HCT116 (cell line): Measurements from ENCODE around the gene SUN5.

Experiments
- CTCF ChIP-seq, 3 experiments: fragments of 200-600 bp in 1 of 3; sonication (generic) in 1 of 3; IDR thresholded peaks in 2 of 3; conservative IDR thresholded peaks in 1 of 3; 2 replicates each; pipeline ENCODE4 v1.5.1; 2012 to 2017; ENCODE audit warnings: low read depth in 2 of 3, low read length in 2 of 3, antibody characterized with exemption in 1 of 3, borderline replicate concordance in 1 of 3, control low read depth in 1 of 3, mild to moderate bottlenecking in 1 of 3, mixed read lengths in 1 of 3, mixed run types in 1 of 3, moderate library complexity in 1 of 3; ENCODE audit not compliant: insufficient read depth in 1 of 3
- EZH2 ChIP-seq: fragments of 200-600 bp; sonication (generic); IDR thresholded peaks from 2 replicates; pipeline ENCODE4 v1.6.1; 2017; ENCODE audit warnings: antibody characterized with exemption, mixed run types
- FOSL1 ChIP-seq: IDR thresholded peaks from 2 replicates; pipeline ENCODE4 v1.6.1; 2012; ENCODE audit warnings: low read depth
- MAX ChIP-seq: IDR thresholded peaks from 2 replicates; pipeline ENCODE4 v1.6.1; 2012
- POLR2A ChIP-seq: IDR thresholded peaks from 2 replicates; pipeline ENCODE4 v1.7.0; 2011; ENCODE audit warnings: borderline replicate concordance; ENCODE audit not compliant: insufficient read depth, insufficient read length; ENCODE audit errors: extremely low read depth
- POLR2AphosphoS5 ChIP-seq: IDR thresholded peaks from 2 replicates; pipeline ENCODE4 v1.6.1; 2011; ENCODE audit warnings: mild to moderate bottlenecking, low read depth, low read length, moderate library complexity
- RAD21 ChIP-seq: IDR thresholded peaks from 2 replicates; pipeline ENCODE4 v1.6.1; 2012; ENCODE audit warnings: low read depth, mild to moderate bottlenecking
- ZFX ChIP-seq: fragments of 450-650 bp; IDR thresholded peaks from 2 replicates; pipeline ENCODE4 v1.6.1; 2017

- no peak for TF ChIP-seq RAD21
- no peak for TF ChIP-seq CTCF (IDR thresholded peaks at IDR 0.05 in 2 of 3, conservative IDR thresholded peaks at IDR 0.05 in 1 of 3; ENCODE audit: borderline replicate concordance in 1 of 3, insufficient read depth in 1 of 3, low read depth in 2 of 3, low read length in 2 of 3)
- no peak for TF ChIP-seq POLR2A
- TF ChIP-seq POLR2AphosphoS5, result no peak
- no peak for TF ChIP-seq EZH2
- TF ChIP-seq MAX, result no peak
- no peak for TF ChIP-seq ZFX
- no peak for TF ChIP-seq FOSL1
Observed at GRCh38 chr20:33032555-33032954, 28.3 kb upstream of the SUN5 start.
